ENCODE data around the gene HSD17B14. TPM values are rescaled to one million over a fixed set of nuclear protein-coding genes. Genes with fewer than 3 reads are reported as not detected.

HSD17B14 gene
- total RNA-seq, 2 experiments from 2014 or later, result 0.93 to 1.3 TPM

DNA sequence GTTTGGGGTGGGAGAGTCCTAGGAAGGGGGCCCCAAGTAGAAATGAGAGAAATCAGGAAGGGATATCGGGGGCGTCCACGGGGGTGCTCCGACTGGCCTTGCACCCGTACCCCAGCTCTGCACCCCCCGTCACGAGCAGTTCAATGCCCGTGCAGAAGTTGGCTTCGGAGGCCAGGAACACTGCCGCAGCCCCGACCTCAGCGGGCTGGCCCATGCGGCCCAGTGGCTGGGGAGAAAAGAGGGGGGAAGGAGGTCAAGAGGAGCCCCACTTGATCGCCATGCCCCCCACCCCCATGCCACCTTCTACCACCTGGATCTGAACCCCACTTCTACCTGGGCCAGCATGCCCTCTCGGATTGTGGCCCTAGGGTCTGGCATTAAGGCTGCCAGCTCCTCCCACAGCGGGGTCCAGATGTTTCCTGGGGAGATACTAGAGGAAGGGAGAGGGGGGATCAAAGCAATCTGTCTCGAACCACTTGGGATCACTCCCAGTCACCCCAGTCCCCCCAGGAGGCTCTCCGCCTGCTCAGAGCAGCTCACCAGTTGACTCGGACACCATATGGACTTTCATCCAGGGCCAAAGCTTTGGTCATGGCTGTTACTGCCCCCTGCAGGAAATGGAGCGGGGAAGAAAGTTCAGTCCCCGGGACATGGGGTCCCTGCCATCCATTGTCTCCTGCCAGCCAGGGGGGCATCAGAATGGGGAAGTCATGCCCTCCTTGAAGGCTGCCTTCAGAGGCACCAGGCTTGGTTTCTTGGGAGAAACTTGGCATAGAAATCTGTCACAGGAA is 23.0 kb downstream of the HSD17B14 start:
- H3K27me3 ChIP-seq (ENCODE audit: control insufficient read depth in 1 of 2, insufficient read depth in 2 of 2, low read length in 2 of 2), result no peaks in the 10 kb centered on the region
- Mint-ChIP-seq H3K4me1 (ENCODE audit: low read depth) (peaks cover 35% of the 10 kb centered on the region), H3K27ac (no peak overlapping the region), H3K36me3 (ENCODE audit: low read depth) (peaks cover 4% of the 10 kb centered on the region), H3K4me3 (peak overlapping the region; percentile 30), H3K27me3 (no peaks in the 10 kb centered on the region), H3K9me3 (no peaks in the 10 kb centered on the region)
- no peak overlapping the region for H3K27ac ChIP-seq (ENCODE audit: low read depth in 1 of 2, low read length in 2 of 2)
- ATAC-seq (ENCODE audit: poor library complexity) (no peak), DNase-seq (no peak)
- H3K4me1 ChIP-seq (ENCODE audit: insufficient read depth, low read length), result peaks cover 31% of the 10 kb centered on the region
- ChIA-PET CTCF (interaction anchor here (1.1 kb wide), 1 partner anchor 20 kb away, joined by 3 read pairs; no protein-coding TSS in a partner anchor), POLR2A (interaction anchor here (1.5 kb wide), 1 partner anchor 18 kb away, joined by 3 read pairs; no protein-coding TSS in a partner anchor)
- H3K9me3 ChIP-seq (ENCODE audit: control insufficient read depth in 1 of 2, insufficient read depth in 1 of 2, low read length in 2 of 2), result no peaks in the 10 kb centered on the region
- intact Hi-C loops (cut with DNase I, micrococcal nuclease), result no loop called here
- H3K36me3 ChIP-seq (ENCODE audit: insufficient read depth, low read length), result no peaks in the 10 kb centered on the region
- H3K4me3 ChIP-seq (ENCODE audit: low read length), result no peak overlapping the region
- TF ChIP-seq, protein P1, sequence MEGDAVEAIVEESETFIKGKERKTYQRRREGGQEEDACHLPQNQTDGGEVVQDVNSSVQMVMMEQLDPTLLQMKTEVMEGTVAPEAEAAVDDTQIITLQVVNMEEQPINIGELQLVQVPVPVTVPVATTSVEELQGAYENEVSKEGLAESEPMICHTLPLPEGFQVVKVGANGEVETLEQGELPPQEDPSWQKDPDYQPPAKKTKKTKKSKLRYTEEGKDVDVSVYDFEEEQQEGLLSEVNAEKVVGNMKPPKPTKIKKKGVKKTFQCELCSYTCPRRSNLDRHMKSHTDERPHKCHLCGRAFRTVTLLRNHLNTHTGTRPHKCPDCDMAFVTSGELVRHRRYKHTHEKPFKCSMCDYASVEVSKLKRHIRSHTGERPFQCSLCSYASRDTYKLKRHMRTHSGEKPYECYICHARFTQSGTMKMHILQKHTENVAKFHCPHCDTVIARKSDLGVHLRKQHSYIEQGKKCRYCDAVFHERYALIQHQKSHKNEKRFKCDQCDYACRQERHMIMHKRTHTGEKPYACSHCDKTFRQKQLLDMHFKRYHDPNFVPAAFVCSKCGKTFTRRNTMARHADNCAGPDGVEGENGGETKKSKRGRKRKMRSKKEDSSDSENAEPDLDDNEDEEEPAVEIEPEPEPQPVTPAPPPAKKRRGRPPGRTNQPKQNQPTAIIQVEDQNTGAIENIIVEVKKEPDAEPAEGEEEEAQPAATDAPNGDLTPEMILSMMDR (IDR thresholded peaks at IDR 0.05), result no peak

DNA sequence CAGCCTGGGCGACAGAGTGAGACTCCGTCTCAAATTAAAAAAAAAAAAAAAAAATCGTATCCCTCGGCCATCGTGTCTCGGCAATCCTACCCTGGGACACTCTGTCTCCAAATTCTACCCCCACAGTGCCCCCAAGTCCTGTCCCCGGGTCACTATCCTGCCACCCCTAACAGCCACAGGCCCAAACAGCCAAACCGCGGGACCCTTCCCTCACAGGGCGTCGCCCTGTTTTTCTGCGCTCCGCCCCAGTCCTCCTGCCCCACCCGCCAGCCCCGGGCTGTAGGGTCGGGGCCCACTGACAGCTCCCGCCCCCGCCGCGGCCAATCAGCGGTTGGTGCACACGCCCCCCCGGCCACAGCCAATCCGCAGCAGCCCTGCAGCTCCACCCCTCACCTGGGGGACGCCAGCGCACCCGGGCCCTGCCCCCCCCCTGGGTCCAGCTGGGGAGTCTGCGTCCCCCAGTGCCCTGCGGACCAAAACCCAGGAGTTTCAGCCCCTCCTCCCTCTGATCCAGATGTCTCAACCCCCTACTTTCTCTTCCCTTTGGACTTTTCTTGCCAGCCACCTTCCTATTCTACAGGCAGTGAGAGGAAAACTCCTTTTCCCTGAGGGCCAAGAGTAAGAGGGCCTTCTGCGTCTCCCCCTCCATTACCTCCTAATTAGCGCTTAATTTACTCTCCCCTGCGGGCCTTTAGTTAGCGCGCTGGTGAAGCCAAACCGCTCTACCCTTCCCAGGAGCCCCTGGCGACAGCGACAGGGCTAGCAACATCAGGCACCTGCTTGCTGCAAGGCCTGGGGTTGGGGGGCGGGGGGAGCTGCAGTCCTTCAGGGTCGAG is 24.0 kb downstream of the HSD17B14 start:
- intact Hi-C loops (cut with DNase I, micrococcal nuclease), result no loop called here
- POLR2A ChIA-PET, result interaction anchor here (0.6 to 1.5 kb wide), 2 partner anchors 17 to 302 kb away, joined by 3 read pairs; partner anchors contain the start of gene LIN7B
- H3K27ac ChIP-seq (ENCODE audit: low read depth in 1 of 2, low read length in 2 of 2), result no peak overlapping the region

DNA sequence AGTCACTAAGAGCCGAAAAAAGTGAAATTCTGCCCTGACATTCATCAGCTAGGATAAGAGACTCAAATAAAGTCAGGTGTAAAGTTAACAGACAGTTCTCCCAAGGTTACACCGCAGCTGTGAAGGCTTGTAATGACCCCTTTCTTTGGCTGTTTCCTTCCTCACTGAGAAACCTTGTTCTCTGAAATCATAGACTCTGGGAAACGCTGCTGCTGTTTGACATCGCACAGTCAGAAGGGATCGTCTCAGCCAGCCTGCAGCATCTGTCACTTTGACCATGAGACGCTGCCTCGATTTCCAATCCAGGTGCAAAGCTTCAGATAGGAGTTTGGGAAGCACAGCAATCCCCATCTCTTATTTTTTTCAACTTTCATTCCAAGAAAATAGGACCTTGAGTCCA is 26.1 kb downstream of the HSD17B14 start:
- ATAC-seq (ENCODE audit: poor library complexity), result no peak
- DNase-seq, result no peak
- Mint-ChIP-seq H3K27me3 (no peaks in the 10 kb centered on the region), H3K27ac (peak overlapping the region; percentile 65), H3K9me3 (no peaks in the 10 kb centered on the region), H3K4me3 (peak overlapping the region; percentile 91), H3K4me1 (ENCODE audit: low read depth) (peaks cover 30% of the 10 kb centered on the region), H3K36me3 (ENCODE audit: low read depth) (peaks cover 4% of the 10 kb centered on the region)
- Histone ChIP-seq H3K27ac (ENCODE audit: low read depth in 1 of 2, low read length in 2 of 2) (no peak overlapping the region), H3K4me1 (ENCODE audit: insufficient read depth, low read length) (peaks cover 34% of the 10 kb centered on the region), H3K4me3 (ENCODE audit: low read length) (peak overlapping the region; percentile 76), H3K36me3 (ENCODE audit: insufficient read depth, low read length) (peaks cover 5% of the 10 kb centered on the region), H3K27me3 (ENCODE audit: control insufficient read depth in 1 of 2, insufficient read depth in 2 of 2, low read length in 2 of 2) (no peaks in the 10 kb centered on the region), H3K9me3 (ENCODE audit: control insufficient read depth in 1 of 2, insufficient read depth in 1 of 2, low read length in 2 of 2) (no peaks in the 10 kb centered on the region)
- TF ChIP-seq, protein P1 (IDR thresholded peaks at IDR 0.05), result no peak
- ChIA-PET POLR2A (interaction anchor here (0.9 to 1.7 kb wide), 3 partner anchors 14 to 184 kb away, joined by 3 to 11 read pairs (median 3); partner anchors contain the start of genes BAX and RUVBL2), CTCF (no interaction called here)
- intact Hi-C loops (cut with DNase I, micrococcal nuclease), result no loop called here

More for the DNA sequence above, 24.0 kb downstream of the HSD17B14 start:
- Mint-ChIP-seq H3K4me1 (ENCODE audit: low read depth) (peaks cover 35% of the 10 kb centered on the region), H3K27ac (peak overlapping the region; percentile 51), H3K9me3 (no peaks in the 10 kb centered on the region), H3K27me3 (no peaks in the 10 kb centered on the region), H3K4me3 (peak overlapping the region; percentile 89), H3K36me3 (ENCODE audit: low read depth) (peaks cover 4% of the 10 kb centered on the region)
- Histone ChIP-seq H3K36me3 (ENCODE audit: insufficient read depth, low read length) (peaks cover 5% of the 10 kb centered on the region), H3K9me3 (ENCODE audit: control insufficient read depth in 1 of 2, insufficient read depth in 1 of 2, low read length in 2 of 2) (no peaks in the 10 kb centered on the region), H3K4me1 (ENCODE audit: insufficient read depth, low read length) (peaks cover 31% of the 10 kb centered on the region), H3K27me3 (ENCODE audit: control insufficient read depth in 1 of 2, insufficient read depth in 2 of 2, low read length in 2 of 2) (no peaks in the 10 kb centered on the region), H3K4me3 (ENCODE audit: low read length) (peak overlapping the region; percentile 34)
- CTCF ChIA-PET, result interaction anchor here (1.2 kb wide), 1 partner anchor 24 kb away, joined by 6 read pairs; no protein-coding TSS in a partner anchor
- ATAC-seq (ENCODE audit: poor library complexity) (peak; percentile 42), DNase-seq (peak in 12 of 14 experiments; percentile 27 to 78 (median 63))
- TF ChIP-seq, protein P1 (IDR thresholded peaks at IDR 0.05), result no peak

Measured in CD4-positive, alpha-beta T cell (primary cell).